PFSK-1 (cell line): Measurements from ENCODE around the gene CLPTM1L.

Source experiments
- POLR2AphosphoS5 ChIP-seq: IDR thresholded peaks from 2 replicates; pipeline ENCODE4 v1.6.1; 2012; ENCODE audit warnings: low read depth, mild to moderate bottlenecking, control low read depth, low read length, moderate library complexity
- REST ChIP-seq, 2 experiments: IDR thresholded peaks; 2 replicates each; pipeline versions ENCODE4 v1.6.1 to v1.8.0; 2011 to 2012; ENCODE audit warnings: low read depth in 2 of 2, low read length in 2 of 2, control low read depth in 1 of 2, inconsistent platforms in 1 of 2, mild to moderate bottlenecking in 1 of 2, moderate library complexity in 1 of 2; ENCODE audit not compliant: insufficient read depth in 1 of 2
- TAF1 ChIP-seq: IDR thresholded peaks from 2 replicates; pipeline ENCODE4 v1.6.1; 2012; ENCODE audit warnings: low read length, control low read depth, borderline replicate concordance; ENCODE audit not compliant: insufficient read depth

- TF ChIP-seq REST (IDR thresholded peaks at IDR 0.05; ENCODE audit: insufficient read depth in 1 of 2, low read depth in 2 of 2, low read length in 2 of 2) (no peak), POLR2AphosphoS5 (no peak), TAF1 (no peak)
Observed at GRCh38 chr5:1357946-1358725, 13.2 kb upstream of the CLPTM1L start.
